ENCODE measurements around the gene CCDC82.

Gene CCDC82

DNA sequence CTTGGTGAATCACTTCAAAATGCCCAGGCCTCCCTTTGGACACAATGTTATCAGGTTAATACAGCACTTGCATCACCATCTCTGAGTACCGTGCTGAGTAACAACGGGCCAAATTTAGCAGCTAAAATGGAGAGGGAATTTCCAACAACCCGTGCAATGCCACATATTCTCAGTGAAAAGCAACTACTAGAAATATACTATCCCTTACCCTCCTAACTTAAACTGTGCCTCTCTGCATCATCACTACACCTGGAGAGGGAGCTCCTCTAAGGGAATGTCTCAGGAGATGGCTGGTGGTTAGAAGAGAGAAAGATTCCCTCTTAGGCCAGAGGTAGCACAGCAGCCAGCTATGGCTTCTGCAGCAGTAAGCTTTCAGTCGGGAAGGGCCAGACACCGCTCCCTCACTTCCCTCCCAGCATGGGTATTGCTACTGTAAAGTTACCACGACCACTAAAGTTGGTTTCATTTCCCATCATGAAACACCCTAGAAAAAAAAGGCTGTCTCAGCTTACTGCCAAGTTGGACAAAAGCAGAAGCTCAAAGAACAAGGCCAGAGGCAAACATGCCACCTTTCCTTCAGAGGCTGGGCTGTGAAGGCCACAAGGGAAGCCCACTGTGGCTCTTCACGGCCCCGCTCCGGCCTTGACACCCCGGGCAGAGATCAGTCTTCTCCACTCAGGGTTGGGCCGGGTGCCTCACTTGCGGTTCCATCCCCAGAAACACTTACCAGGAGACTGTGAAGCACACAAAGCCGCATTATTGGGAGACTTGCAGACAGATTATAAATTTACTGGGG is 50.6 kb downstream of the CCDC82 start:
- TF ChIP-seq, protein P1, sequence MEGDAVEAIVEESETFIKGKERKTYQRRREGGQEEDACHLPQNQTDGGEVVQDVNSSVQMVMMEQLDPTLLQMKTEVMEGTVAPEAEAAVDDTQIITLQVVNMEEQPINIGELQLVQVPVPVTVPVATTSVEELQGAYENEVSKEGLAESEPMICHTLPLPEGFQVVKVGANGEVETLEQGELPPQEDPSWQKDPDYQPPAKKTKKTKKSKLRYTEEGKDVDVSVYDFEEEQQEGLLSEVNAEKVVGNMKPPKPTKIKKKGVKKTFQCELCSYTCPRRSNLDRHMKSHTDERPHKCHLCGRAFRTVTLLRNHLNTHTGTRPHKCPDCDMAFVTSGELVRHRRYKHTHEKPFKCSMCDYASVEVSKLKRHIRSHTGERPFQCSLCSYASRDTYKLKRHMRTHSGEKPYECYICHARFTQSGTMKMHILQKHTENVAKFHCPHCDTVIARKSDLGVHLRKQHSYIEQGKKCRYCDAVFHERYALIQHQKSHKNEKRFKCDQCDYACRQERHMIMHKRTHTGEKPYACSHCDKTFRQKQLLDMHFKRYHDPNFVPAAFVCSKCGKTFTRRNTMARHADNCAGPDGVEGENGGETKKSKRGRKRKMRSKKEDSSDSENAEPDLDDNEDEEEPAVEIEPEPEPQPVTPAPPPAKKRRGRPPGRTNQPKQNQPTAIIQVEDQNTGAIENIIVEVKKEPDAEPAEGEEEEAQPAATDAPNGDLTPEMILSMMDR (IDR thresholded peaks at IDR 0.05): no peak
- H3K79me2 ChIP-seq: peaks cover 9% of the 10 kb centered on the region
- no peaks in the 10 kb centered on the region for H3K36me3 ChIP-seq (ENCODE audit: control insufficient read depth, insufficient read depth, low read length)
- peak overlapping the region; percentile 25 for H3K4me2 ChIP-seq (ENCODE audit: low read length)
- peaks cover 18% of the 10 kb centered on the region for H3K4me1 ChIP-seq
- no peak overlapping the region for H3K9ac ChIP-seq
- H3K27ac ChIP-seq: peak overlapping the region; percentile 89
- H2AFZ ChIP-seq: peak overlapping the region; percentile 13
- peak overlapping the region; percentile 29 for H3K4me3 ChIP-seq (ENCODE audit: low read depth, low read length)
- no peaks in the 10 kb centered on the region for H3K9me3 ChIP-seq (ENCODE audit: control insufficient read depth, low read length)
- no peaks in the 10 kb centered on the region for H3K27me3 ChIP-seq (ENCODE audit: control insufficient read depth, insufficient read depth, low read length)

DNA sequence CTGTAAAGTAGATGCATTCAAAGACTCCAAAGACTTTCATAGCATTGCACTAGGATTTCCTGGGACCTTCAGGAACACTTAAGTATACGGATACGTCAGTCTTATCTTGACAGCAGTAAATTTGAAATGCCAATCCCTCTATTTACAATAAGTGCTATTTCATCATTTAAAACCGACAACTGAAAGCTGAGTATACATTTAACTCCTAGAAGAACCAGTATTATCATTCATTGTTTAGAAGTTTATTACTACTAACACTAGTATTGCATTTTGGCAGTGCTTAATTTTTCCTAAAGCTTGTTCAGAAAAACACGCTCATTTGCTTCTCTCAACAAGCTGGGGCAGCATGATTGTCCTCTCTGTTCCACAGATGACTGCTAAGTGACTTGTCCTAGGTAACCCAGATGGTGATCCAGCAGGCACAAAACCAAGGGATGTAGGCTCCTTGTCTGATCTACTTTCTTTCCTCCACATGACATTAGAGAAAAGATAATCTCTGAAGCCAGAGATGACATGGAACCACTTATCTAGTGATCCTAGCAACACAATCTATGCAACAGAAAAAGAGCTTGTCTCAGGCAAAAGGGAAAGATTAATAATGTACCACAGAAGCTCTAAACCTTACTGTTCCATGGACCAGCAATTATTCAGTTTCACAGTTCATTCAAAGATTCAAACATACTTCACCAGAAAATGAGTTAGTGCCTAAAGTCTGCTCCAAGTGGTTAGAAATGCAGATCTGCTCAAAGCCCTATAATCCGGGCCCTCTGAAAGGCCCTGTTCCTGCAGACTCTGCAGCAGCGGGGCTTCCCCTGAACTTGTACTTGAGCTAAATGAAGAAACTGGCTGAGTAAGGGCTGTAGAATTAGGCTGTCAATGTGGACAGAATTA is 51.9 kb downstream of the CCDC82 start:
- H3K4me3 ChIP-seq (ENCODE audit: low read depth, low read length): no peak overlapping the region
- no peaks in the 10 kb centered on the region for H3K36me3 ChIP-seq (ENCODE audit: control insufficient read depth, insufficient read depth, low read length)

DNA sequence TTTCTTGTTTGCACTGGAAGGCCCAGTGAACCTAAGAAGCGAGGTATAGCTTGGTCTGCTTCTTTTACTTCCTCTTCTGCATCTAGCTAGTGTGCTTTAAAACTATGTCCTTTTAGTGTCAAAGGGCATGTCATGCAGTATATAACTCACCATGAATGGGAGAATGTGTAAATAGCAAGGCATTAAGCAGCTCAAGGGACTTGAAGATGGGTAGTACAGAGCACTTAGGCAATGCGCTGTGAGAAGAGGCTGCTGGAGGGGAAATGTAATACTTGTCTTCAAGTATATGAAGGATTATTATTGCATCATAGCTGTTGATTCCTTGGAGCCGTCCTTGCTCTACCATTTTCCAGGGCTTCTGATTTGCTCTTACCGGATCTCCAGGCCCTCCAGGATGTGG is 54.3 kb downstream of the CCDC82 start:
- Histone ChIP-seq H3K9ac (no peak overlapping the region), H3K4me3 (ENCODE audit: low read depth, low read length) (no peak overlapping the region), H3K4me2 (ENCODE audit: low read length) (no peak overlapping the region), H3K27ac (no peak overlapping the region), H3K9me3 (ENCODE audit: control insufficient read depth, low read length) (no peaks in the 10 kb centered on the region), H3K79me2 (peaks cover 8% of the 10 kb centered on the region), H3K27me3 (ENCODE audit: control insufficient read depth, insufficient read depth, low read length) (no peaks in the 10 kb centered on the region), H2AFZ (no peak overlapping the region), H3K4me1 (peaks cover 22% of the 10 kb centered on the region), H3K36me3 (ENCODE audit: control insufficient read depth, insufficient read depth, low read length) (no peaks in the 10 kb centered on the region)
- TF ChIP-seq, protein P1 (IDR thresholded peaks at IDR 0.05): no peak

More for the DNA sequence above, 51.9 kb downstream of the CCDC82 start:
- no peak overlapping the region for H3K27ac ChIP-seq
- peaks cover 9% of the 10 kb centered on the region for H3K79me2 ChIP-seq
- no peaks in the 10 kb centered on the region for H3K9me3 ChIP-seq (ENCODE audit: control insufficient read depth, low read length)
- TF ChIP-seq, protein P1 (IDR thresholded peaks at IDR 0.05): no peak
- H3K9ac ChIP-seq: no peak overlapping the region
- no peak overlapping the region for H2AFZ ChIP-seq
- H3K4me2 ChIP-seq (ENCODE audit: low read length): peak overlapping the region; percentile 22
- no peaks in the 10 kb centered on the region for H3K27me3 ChIP-seq (ENCODE audit: control insufficient read depth, insufficient read depth, low read length)
- peaks cover 18% of the 10 kb centered on the region for H3K4me1 ChIP-seq

DNA sequence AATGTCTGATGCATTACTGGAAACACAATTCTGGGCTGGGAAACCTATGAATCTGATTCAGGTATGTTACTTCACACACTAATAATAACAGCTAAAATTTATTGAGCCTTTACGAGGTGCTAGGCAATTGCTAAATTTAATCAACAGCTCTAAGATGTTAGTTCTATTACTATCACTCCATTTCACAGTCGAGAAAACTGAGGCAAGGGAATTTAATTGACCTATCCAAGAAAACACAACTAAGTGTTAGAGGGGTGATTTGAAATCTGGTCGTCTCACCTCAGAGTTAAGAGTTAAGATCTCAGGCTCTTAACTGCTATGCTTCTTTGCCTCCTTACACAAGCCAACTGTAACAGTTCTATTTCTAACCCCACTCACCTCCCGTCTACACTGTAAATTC is 55.5 kb downstream of the CCDC82 start:
- Histone ChIP-seq H3K4me1 (peaks cover 21% of the 10 kb centered on the region), H3K27ac (no peak overlapping the region)
- TF ChIP-seq, protein P1 (IDR thresholded peaks at IDR 0.05): no peak

More for the DNA sequence above, 55.5 kb downstream of the CCDC82 start:
- peaks cover 11% of the 10 kb centered on the region for H3K79me2 ChIP-seq
- no peak overlapping the region for H3K4me2 ChIP-seq (ENCODE audit: low read length)
- no peaks in the 10 kb centered on the region for H3K9me3 ChIP-seq (ENCODE audit: control insufficient read depth, low read length)
- H3K36me3 ChIP-seq (ENCODE audit: control insufficient read depth, insufficient read depth, low read length): no peaks in the 10 kb centered on the region
- H3K9ac ChIP-seq: no peak overlapping the region
- H3K27me3 ChIP-seq (ENCODE audit: control insufficient read depth, insufficient read depth, low read length): no peaks in the 10 kb centered on the region
- no peak overlapping the region for H3K4me3 ChIP-seq (ENCODE audit: low read depth, low read length)
- no peak overlapping the region for H2AFZ ChIP-seq

Measured in parathyroid adenoma (tissue), 2 donors.